Trophoblast cell (in vitro differentiated cells and primary cell): ENCODE data around the gene GPRIN1.
A peak's percentile ranks its signal among the peaks of the same experiment; 100 is the strongest.

Experiments
- DNase-seq, 2 donors: peaks; one replicate each; pipeline ENCODE4 v3.0.0-alpha.2; 2016
- H2AFZ ChIP-seq: 2 replicates; pipeline ENCODE4 v1.6.1; 2013; ENCODE audit warnings: low read length, moderate library complexity, mild to moderate bottlenecking; ENCODE audit not compliant: insufficient read depth, poor library complexity
- H2AK5ac ChIP-seq: 2 replicates; pipeline ENCODE4 v1.6.1; 2013; ENCODE audit warnings: mild to moderate bottlenecking, low read length
- H2BK120ac ChIP-seq: 2 replicates; pipeline ENCODE4 v1.6.1; 2013; ENCODE audit warnings: low read length, mild to moderate bottlenecking, moderate library complexity; ENCODE audit not compliant: insufficient read depth, poor library complexity
- H2BK12ac ChIP-seq: 2 replicates; pipeline ENCODE4 v1.6.1; 2013; ENCODE audit warnings: mild to moderate bottlenecking, low read length, moderate library complexity
- H2BK5ac ChIP-seq: 2 replicates; pipeline ENCODE4 v1.6.1; 2013; ENCODE audit warnings: low read length, low read depth, moderate library complexity, mild to moderate bottlenecking; ENCODE audit not compliant: poor library complexity
- H3K14ac ChIP-seq: 2 replicates; pipeline ENCODE4 v1.6.1; 2013; ENCODE audit warnings: mild to moderate bottlenecking, low read length
- H3K18ac ChIP-seq: 2 replicates; pipeline ENCODE4 v1.6.1; 2013; ENCODE audit warnings: mild to moderate bottlenecking, low read length
- H3K23ac ChIP-seq: 2 replicates; pipeline ENCODE4 v1.6.1; 2013; ENCODE audit warnings: low read length
- H3K27ac ChIP-seq: 2 replicates; pipeline ENCODE4 v1.5.1; 2013; ENCODE audit warnings: low read depth, mild to moderate bottlenecking, inconsistent platforms, low read length, moderate library complexity
- H3K27me3 ChIP-seq: 2 replicates; pipeline ENCODE4 v1.6.1; 2013; ENCODE audit warnings: inconsistent platforms, mild to moderate bottlenecking, low read length, moderate library complexity; ENCODE audit not compliant: insufficient read depth
- H3K36me3 ChIP-seq, 2 experiments: 1 replicate in 1 of 2; 2 replicates in 1 of 2; pipeline ENCODE4 v1.6.1; 2013; ENCODE audit warnings: low read length in 2 of 2, mild to moderate bottlenecking in 2 of 2, moderate library complexity in 1 of 2; ENCODE audit not compliant: insufficient read depth in 2 of 2, control insufficient read depth in 1 of 2
- H3K4ac ChIP-seq: 2 replicates; pipeline ENCODE4 v1.6.1; 2013; ENCODE audit warnings: low read depth, mild to moderate bottlenecking, low read length, moderate library complexity
- H3K4me1 ChIP-seq, 2 experiments: 1 replicate in 1 of 2; 2 replicates in 1 of 2; pipeline ENCODE4 v1.6.1; 2013; ENCODE audit warnings: low read length in 2 of 2, mild to moderate bottlenecking in 2 of 2, moderate library complexity in 1 of 2; ENCODE audit not compliant: insufficient read depth in 2 of 2, control insufficient read depth in 1 of 2
- H3K4me2 ChIP-seq: 2 replicates; pipeline ENCODE4 v1.6.1; 2013; ENCODE audit warnings: inconsistent platforms, mild to moderate bottlenecking, low read length, moderate library complexity
- H3K4me3 ChIP-seq: 2 replicates; pipeline ENCODE4 v1.5.1; 2013; ENCODE audit warnings: mild to moderate bottlenecking, low read depth, low read length, inconsistent platforms
- H3K79me1 ChIP-seq: one replicate; pipeline ENCODE4 v1.6.1; 2013; ENCODE audit warnings: low read length
- H3K79me2 ChIP-seq: 2 replicates; pipeline ENCODE4 v1.6.1; 2013; ENCODE audit warnings: low read length, mild to moderate bottlenecking; ENCODE audit not compliant: control insufficient read depth, insufficient read depth, poor library complexity
- H3K9ac ChIP-seq: 2 replicates; pipeline ENCODE4 v1.6.1; 2013; ENCODE audit warnings: mild to moderate bottlenecking, low read length
- H3K9me3 ChIP-seq: 2 replicates; pipeline ENCODE4 v1.6.1; 2013; ENCODE audit warnings: low read depth, mild to moderate bottlenecking, control low read depth, inconsistent platforms, low read length; ENCODE audit not compliant: insufficient read depth
- H4K12ac ChIP-seq: 2 replicates; pipeline ENCODE4 v1.6.1; 2013; ENCODE audit warnings: low read depth, mild to moderate bottlenecking, low read length, moderate library complexity
- H4K8ac ChIP-seq: 2 replicates; pipeline ENCODE4 v1.6.1; 2013; ENCODE audit warnings: low read depth, mild to moderate bottlenecking, low read length, moderate library complexity
- H4K91ac ChIP-seq: one replicate; pipeline ENCODE4 v1.6.1; 2013; ENCODE audit warnings: low read depth, mild to moderate bottlenecking, low read length, moderate library complexity
- WGBS: extraction: QIAGEN DNeasy Blood & Tissue Kit; methylation state at CpG from one replicate; pipeline ENCODE4 v1.1.7; 2013; ENCODE audit warnings: missing lambda C conversion rate; ENCODE audit not compliant: insufficient read length, insufficient coverage; ENCODE audit errors: extremely low coverage; 5-methylcytosine and 5-hydroxymethylcytosine counted together

The GPRIN1 gene

GRCh38 chr5:176610435-176610773, 448 bp upstream of the GPRIN1 start:
- Histone ChIP-seq H3K18ac (no peak overlapping the region), H3K23ac (no peak overlapping the region), H4K12ac (no peak overlapping the region), H2BK12ac (no peak overlapping the region), H4K8ac (peak overlapping the region; percentile 25), H4K91ac (no peak overlapping the region), H3K27me3 (no peaks in the 10 kb centered on the region), H3K4ac (no peak overlapping the region), H2BK5ac (no peak overlapping the region), H3K4me1 (peaks cover 4 to 7% of the 10 kb centered on the region in 2 experiments), H3K79me1 (no peaks in the 10 kb centered on the region), H3K27ac (no peak overlapping the region), H3K4me2 (peak overlapping the region; percentile 65), H3K14ac (no peak overlapping the region), H2AFZ (peak overlapping the region; percentile 77), H3K9me3 (no peaks in the 10 kb centered on the region), H3K4me3 (peak overlapping the region; percentile 69), H3K79me2 (no peaks in the 10 kb centered on the region), H2BK120ac (no peak overlapping the region), H2AK5ac (no peak overlapping the region), H3K36me3 (no peaks in the 10 kb centered on the region), H3K9ac (no peak overlapping the region)
- WGBS, result no CpG with 5 or more reads among the region's 31 CpGs
- DNase-seq, result no peak

GRCh38 chr5:176608937-176609723, 826 bp downstream of the GPRIN1 start:
- no peak overlapping the region for H3K14ac ChIP-seq
- no peaks in the 10 kb centered on the region for H3K27me3 ChIP-seq
- WGBS, result no CpG with 5 or more reads among the region's 46 CpGs
- H3K79me1 ChIP-seq, result no peaks in the 10 kb centered on the region
- H3K4me2 ChIP-seq, result peak overlapping the region; percentile 56
- no peak overlapping the region for H4K12ac ChIP-seq
- H4K91ac ChIP-seq, result no peak overlapping the region
- H3K27ac ChIP-seq, result no peak overlapping the region
- H2AFZ ChIP-seq, result no peak overlapping the region
- no peak overlapping the region for H2BK120ac ChIP-seq
- no peaks in the 10 kb centered on the region for H3K79me2 ChIP-seq
- peaks cover 4 to 7% of the 10 kb centered on the region in 2 experiments for H3K4me1 ChIP-seq
- H3K4me3 ChIP-seq, result peak overlapping the region; percentile 50
- no peak overlapping the region for H3K23ac ChIP-seq
- H4K8ac ChIP-seq, result no peak overlapping the region
- H3K4ac ChIP-seq, result no peak overlapping the region
- no peaks in the 10 kb centered on the region for H3K36me3 ChIP-seq
- no peak overlapping the region for H3K9ac ChIP-seq
- no peaks in the 10 kb centered on the region for H3K9me3 ChIP-seq
- H2BK5ac ChIP-seq, result no peak overlapping the region
- DNase-seq, result no peak
- H2BK12ac ChIP-seq, result no peak overlapping the region
- H3K18ac ChIP-seq, result no peak overlapping the region
- no peak overlapping the region for H2AK5ac ChIP-seq

GRCh38 chr5:176608142-176608705, 1.7 kb downstream of the GPRIN1 start:
- Histone ChIP-seq H2BK5ac (no peak overlapping the region), H2BK12ac (no peak overlapping the region), H3K18ac (no peak overlapping the region), H2AK5ac (no peak overlapping the region), H3K36me3 (no peaks in the 10 kb centered on the region), H4K91ac (no peak overlapping the region), H3K4me2 (no peak overlapping the region), H3K27me3 (no peaks in the 10 kb centered on the region), H3K4me3 (no peak overlapping the region), H3K79me2 (no peaks in the 10 kb centered on the region), H3K9me3 (no peaks in the 10 kb centered on the region), H3K4ac (no peak overlapping the region), H3K79me1 (no peaks in the 10 kb centered on the region), H4K8ac (no peak overlapping the region), H4K12ac (no peak overlapping the region), H2BK120ac (no peak overlapping the region), H3K27ac (no peak overlapping the region), H3K9ac (no peak overlapping the region), H3K23ac (no peak overlapping the region), H3K14ac (no peak overlapping the region), H3K4me1 (peaks cover 4 to 7% of the 10 kb centered on the region in 2 experiments), H2AFZ (no peak overlapping the region)
- DNase-seq, result peak in 1 of 2 donors; percentile 13
- WGBS, result no CpG with 5 or more reads among the region's 4 CpGs

DNA sequence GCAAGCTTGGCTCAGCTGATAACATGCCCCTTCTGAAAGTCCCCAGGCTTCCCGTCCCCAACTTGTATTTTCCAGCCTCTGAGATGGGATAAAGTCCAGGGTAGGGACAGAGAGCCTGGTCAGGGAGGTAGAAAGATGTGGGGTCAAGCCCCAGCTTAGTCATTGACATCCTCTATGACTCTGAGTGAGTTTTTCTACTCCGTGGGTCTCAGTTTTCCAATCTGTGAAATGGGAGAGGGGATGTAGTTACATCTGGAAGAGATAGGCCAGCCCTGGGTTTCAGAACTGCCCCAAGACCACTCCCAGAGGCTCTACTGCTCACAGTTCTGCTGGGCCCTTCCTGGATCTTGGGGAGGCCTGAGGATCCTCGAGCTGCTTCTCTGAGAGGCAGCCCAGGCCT, 3.1 kb downstream of the GPRIN1 start:
- Histone ChIP-seq H3K9ac (no peak overlapping the region), H2AFZ (no peak overlapping the region), H3K4me1 (peaks cover 4 to 7% of the 10 kb centered on the region in 2 experiments), H4K12ac (no peak overlapping the region), H3K79me2 (no peaks in the 10 kb centered on the region), H3K23ac (no peak overlapping the region), H3K4me3 (no peak overlapping the region), H2BK5ac (no peak overlapping the region), H3K9me3 (peaks cover 1% of the 10 kb centered on the region), H3K79me1 (no peaks in the 10 kb centered on the region), H4K91ac (no peak overlapping the region), H3K4ac (no peak overlapping the region), H2BK12ac (no peak overlapping the region), H3K18ac (no peak overlapping the region), H3K4me2 (no peak overlapping the region), H2BK120ac (no peak overlapping the region), H3K36me3 (no peaks in the 10 kb centered on the region), H4K8ac (no peak overlapping the region), H3K14ac (no peak overlapping the region), H3K27me3 (no peaks in the 10 kb centered on the region), H2AK5ac (no peak overlapping the region), H3K27ac (no peak overlapping the region)
- no CpG with 5 or more reads among the region's 3 CpGs for WGBS
- no peak for DNase-seq
